ENCODE measurements around the gene AGBL4.
"Not testable (repeated sequence)": the region's sequence is repeated elsewhere in the genome, so short reads cannot be mapped to it uniquely, and the experiment has no call there.

AGBL4 gene

DNA sequence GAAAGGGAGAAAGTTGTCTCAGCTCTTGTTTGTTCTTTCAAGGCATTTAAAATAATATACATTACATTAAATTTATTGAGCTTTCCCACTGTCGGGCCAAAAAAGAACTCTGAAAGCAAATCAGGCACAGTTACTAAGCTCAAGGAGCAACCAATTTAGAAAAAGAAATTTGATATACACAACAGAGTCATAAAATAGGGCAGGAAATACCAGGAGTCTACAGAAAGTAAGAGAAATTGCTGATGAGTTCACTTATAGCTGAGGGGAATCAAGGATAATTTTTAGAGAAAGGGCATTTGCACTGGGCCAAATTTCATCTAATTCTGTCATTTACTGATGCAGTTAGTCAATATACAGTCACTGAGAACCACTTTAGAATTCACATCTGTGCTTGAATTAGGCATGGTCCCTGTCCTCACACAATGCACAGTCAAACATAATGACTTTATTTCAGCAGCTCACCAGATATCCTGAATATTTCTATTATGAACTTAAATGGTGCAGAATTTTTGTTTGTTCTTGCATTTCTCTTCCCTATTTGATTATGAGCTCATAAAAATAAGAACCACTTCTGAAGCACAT lies 997.4 kb downstream of the AGBL4 start:
- DNase-seq (ENCODE audit: low read depth) = no peak

DNA sequence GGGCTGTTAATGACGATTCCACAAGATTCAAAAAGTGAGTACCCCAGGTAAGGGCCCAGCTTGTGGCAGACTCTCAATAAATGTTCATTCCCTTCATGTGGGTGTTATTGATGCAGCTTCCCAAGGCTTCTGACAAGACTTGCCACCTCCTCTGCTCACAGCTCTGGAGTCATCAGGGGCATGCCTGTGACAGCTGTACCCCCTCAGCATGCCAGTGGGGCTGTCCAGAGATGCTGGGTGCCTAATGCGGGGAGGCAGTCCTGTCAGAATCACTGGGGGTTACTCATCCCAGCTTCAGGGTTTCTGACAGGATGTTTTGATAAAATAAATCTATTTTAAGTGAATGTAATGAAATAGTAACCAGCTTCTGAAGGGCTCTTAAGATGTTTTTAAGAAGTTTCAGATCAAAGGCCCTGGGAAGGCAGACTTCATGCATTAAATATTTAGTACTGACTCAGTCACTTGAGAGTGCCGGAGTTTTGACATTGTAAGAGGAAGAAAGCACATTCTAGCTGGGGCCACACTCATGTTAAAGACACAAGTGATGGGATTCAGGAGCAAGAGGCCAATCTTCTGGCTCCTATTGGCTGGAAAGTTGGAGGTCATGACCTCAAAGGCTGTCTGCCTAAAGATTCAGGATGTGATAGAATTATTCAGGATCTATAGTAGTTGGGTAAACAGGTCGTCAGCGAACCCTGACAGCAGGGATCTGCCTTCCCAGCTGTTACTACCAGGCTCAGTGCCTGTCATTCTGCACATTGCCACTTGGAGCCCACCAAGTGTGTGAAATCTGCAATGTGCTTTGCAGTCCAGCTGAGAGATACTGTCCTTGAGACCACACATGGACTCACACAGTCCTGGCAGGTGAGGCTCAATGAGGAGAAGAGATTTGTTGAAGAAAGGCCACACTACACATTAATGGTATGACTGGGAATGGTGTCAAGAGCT lies 1007.5 kb downstream of the AGBL4 start:
- DNase-seq (ENCODE audit: low read depth) = no peak

DNA sequence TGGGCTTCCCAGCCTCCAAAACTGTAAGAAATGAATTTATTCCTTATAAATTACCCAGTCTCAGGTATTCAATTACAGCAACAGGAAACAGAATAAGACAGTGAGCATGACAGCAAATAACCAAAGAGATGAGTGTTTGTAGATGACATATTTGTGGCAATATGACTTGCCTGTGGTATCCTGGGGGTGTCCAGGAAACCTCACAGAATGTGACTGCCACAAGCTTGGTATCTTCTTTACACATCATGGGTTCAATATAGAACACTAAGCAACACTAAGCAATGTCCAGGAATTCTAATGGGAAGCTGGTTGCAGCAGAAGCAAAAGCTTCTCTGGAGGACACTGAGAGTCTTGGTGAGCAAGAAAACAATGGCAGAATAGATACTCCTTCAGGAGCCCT lies 1010.7 kb downstream of the AGBL4 start:
- DNase-seq (ENCODE audit: low read depth) = no peak

DNA sequence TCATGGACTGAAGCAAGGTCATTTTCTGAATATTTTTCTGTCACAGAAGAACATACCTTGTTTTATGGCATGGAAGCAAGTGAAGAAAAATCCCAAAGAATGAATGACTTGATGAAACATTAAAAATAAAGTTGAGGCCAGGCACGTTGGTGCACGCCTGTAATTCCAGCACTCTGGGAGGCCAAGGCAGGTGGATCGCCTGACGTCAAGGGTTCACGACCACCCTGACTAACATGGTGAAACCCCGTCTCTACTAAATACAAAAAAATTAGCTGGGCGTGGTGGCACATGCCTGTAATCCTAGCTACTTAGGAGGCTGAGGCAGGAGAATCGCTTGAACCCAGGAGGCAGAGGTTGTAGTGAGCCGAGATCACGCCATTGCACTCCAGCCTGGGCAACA lies 1020.8 kb downstream of the AGBL4 start:
- not testable (repeated sequence) for DNase-seq (ENCODE audit: low read depth)

DNA sequence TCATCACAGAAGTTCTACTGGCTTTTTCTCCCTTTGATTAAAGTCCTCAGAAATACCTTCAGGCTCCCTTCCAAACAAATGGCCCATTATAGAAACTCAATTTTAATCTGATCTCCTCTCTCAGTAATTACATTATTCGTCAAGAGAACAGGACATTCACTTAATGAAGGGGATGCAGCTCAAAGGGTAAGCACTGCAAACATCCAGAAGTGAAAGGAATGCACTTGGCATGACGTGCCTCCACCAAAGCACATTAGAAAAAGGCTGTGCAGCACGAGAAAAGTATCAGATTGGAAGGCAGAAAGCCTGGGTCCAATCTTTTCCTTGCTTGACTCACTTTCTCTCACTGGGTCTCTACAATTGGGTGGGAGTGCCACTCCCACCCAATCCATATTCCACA lies 1024.4 kb downstream of the AGBL4 start:
- no peak for DNase-seq (ENCODE audit: low read depth)

DNA sequence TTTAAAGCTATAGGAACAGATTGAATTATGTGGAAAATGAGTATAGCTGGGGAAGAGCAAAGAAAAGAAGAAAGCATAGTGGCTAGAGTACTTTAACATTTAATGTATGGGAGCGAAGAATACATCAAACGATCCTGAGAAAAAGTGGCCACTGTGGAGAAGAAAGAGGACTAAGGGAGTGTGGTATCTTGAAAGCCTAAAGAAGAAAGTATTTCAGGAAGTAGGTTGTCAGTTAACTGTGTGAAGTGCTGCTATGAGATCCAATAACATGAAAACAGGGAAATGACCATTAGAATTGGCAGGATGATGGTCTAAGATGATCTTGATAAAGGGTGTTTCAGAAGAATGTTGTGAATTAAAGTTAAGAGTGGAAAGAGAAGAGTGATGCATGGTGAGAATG lies 1027.4 kb downstream of the AGBL4 start:
- DNase-seq (ENCODE audit: low read depth) = no peak

DNA sequence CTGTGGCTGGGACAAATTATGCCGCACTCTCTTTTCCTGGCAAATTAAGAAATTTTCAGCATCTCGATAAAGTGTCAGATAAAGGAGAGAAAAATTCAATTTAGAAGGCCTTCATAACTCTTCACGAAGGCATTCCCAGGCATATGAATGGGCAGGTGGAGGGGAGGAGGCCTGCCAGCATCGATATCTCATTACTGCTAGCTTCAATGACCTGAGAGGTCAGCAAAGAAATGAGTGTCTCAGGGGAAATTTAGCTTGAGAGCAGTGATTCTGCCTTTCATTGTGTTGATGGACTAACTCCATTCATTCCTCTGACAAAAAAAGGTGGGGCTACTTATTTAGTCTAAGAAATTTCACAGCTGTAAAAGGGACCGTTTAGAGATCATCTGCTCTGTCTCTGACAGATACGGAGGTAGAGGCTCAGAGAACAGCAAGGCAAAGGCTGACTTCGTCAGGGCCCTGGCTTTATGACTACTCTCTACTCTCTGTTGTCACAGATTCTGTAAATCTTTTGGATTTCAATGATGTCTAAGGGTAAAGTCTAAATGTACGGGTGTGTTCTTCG lies 1035.0 kb downstream of the AGBL4 start:
- no peak for DNase-seq (ENCODE audit: low read depth)

DNA sequence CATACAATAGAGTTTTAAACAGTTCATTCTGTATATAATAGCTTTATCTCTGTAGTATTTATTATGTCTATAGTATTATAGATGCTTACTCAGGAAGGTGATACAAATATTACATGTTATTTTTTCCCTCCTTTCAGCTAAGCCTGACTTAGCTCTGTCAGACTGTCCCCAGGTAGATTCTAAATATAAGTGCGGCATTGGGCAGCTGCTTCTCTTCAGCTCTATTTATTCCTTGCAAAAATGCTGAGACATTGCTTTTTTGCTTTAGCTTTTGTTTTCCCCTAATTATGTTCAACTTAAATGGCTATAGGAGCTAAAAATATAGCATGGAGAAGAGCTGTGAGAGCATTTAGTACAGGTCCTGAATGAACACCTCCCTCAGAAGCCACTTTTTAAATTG lies 1043.8 kb downstream of the AGBL4 start:
- DNase-seq (ENCODE audit: low read depth) = no peak

DNA sequence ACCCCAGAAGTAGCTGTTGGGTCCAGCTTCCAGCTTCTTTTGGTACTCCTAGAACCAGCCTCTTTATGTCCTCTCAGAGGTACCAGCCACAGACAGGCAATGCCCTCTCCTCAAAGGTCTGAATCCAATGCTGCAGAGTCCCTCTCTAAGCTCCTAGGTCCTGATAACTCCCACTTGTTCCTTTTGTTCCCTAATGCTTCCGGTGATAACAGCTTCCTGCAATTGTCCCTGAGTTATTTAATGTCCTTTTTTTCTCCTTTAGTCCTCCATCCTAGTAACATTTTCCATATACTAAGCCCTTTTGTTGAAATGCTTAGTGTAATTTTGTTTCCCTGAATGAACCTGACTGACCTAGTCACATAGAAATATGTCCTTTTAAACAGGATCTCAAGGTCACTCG lies 1045.3 kb downstream of the AGBL4 start:
- DNase-seq (ENCODE audit: low read depth) = no peak

DNA sequence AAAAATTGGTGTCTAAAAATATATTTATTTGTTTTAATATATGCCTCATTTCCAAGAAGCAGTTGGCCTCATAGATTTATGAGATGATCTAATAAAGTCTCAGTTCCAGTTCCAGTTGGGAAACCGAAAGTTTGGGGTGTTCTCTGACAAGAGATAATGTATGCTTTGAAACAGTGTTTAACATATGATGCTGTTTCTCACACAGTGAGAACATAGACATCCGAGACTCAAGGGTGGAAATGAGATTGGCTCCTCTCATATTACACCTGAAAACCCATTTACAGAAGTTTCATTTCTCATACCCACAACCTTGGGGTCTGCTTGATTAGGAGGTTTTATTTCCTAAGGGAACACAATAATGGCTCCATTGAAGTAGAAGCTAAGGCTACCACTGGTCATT lies 1046.5 kb downstream of the AGBL4 start:
- no peak for DNase-seq (ENCODE audit: low read depth)

DNA sequence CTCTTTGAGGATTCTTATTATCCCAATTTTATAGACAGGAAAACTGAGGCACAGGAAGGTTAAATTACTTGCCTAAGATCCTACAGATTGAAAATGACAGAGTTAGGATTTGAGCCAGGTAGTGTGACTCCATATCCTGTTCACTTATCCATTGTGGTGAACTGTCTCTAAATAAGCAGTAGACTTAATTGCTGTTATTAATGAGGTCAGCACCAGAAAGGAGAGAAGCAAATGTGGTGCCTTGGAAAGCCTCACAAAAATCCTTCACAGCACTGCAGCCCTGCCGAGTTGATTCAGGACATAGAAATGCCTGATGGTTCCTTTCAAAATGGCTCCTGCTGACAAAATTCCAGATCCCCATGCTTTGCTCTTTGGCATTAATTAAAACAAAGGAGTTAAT lies 1053.8 kb downstream of the AGBL4 start:
- no peak for DNase-seq (ENCODE audit: low read depth)

DNA sequence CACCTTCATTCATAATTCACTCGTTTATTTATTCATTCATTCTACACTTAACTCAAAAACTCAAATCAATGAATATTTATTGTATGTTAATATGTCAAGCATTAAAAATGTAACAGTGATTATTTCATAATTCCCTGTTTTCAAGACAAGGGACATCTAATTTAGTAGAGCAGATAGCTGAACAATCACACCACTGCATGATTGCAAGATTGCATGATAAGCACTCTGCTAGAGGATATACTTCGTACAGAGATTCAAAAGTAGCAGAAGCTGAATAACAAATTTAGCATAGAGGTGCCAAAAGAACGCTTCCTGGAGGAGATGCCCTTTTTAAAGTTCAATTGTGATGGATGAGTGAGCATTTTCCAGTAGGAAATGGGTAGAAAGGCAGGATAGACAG lies 1056.4 kb downstream of the AGBL4 start:
- DNase-seq (ENCODE audit: low read depth) = no peak

DNA sequence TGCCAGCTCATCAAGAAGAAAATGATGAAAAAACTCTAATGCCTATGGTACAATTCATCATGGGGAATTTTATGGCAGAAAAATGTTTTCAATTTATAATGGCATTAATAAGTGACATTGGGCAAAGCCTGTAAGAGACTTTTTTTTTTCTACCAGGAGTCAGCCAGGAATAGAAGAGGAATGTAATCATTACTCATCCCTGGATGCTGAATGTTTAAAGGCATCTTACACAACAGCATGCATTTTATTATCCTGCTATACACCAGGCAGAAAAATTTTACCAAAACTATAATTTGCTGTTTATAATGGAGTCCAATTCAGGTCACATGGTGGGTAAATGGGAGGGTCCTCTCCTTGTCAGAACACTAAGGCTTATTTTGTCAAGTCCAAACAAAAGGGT lies 1057.2 kb downstream of the AGBL4 start:
- DNase-seq (ENCODE audit: low read depth) = peak; percentile 36

DNA sequence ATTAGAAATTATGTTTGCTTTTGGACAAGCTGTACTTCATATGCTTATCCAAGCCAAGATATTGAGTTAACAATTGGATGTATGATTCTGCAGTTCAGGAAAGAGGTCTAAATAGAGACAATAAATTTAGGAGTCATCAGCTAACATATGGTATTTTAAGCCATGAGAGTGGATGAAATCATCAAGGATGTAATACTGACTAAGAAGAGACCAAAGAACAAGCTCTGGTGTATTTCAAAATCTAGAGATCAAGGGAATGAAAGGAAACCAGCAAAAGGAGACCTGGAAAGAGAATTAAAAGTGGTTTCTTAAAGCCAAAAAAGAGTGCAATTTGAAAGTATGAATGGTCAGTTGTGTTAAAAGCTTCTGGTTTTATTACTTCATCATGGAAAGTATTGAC lies 1063.4 kb downstream of the AGBL4 start:
- DNase-seq (ENCODE audit: low read depth) = no peak

DNA sequence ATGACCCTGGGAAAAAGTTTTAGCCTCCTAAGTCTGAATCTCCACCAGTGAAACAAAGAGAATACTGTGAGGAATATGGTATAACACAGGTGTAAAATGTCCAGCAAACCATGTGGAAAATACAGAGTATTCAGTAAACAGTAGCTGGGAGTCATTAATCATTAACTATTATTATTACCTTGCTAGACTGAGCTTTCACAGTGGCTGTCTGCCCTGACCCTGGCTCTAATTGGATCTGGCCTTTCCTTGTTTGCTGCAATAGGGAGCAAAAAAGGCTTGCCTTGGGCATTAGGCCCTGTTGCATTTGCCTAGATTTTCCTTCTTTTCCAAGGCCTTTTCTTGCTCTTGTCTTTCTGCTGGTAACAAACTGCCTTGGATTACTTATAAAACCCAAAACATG lies 1068.0 kb downstream of the AGBL4 start:
- no peak for DNase-seq (ENCODE audit: low read depth)

DNA sequence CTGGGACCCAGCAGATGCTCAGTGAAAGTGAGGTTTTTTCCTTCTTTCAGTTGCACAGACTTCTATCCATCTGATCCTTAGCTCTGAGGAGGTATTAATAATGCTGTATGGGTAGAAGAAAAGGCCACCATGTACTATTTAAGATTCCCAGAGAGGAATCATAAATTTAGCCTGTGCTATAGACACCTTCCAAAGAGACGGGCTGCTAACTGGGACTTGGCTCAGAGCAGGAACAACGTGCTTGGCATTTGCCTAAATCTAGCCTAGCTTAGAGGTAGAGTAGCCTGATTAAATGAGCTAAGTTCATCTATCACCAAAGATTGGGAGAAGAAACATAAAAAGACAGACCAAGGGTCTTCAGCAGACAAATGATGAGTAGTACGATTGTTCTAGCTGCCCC lies 1070.1 kb downstream of the AGBL4 start:
- DNase-seq (ENCODE audit: low read depth) = no peak

DNA sequence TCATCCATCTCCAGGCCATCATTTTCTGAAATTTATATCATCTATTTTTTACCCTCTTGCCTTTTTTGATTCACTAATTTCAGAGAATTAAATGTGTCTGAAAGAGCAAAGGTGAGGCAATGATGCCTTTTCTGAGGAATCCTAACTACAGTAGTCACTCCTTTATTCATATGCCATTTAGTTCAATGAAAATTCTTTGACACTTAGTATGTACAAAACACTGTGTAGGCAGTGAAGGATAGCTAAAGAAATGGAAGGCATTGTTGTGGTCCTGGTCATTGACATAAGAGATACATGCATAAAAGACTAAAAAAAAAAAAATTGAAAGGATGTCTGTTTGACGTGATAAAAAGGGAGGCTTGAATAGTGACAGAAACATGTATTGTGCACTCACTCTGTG lies 1075.2 kb downstream of the AGBL4 start:
- DNase-seq (ENCODE audit: low read depth) = no peak

DNA sequence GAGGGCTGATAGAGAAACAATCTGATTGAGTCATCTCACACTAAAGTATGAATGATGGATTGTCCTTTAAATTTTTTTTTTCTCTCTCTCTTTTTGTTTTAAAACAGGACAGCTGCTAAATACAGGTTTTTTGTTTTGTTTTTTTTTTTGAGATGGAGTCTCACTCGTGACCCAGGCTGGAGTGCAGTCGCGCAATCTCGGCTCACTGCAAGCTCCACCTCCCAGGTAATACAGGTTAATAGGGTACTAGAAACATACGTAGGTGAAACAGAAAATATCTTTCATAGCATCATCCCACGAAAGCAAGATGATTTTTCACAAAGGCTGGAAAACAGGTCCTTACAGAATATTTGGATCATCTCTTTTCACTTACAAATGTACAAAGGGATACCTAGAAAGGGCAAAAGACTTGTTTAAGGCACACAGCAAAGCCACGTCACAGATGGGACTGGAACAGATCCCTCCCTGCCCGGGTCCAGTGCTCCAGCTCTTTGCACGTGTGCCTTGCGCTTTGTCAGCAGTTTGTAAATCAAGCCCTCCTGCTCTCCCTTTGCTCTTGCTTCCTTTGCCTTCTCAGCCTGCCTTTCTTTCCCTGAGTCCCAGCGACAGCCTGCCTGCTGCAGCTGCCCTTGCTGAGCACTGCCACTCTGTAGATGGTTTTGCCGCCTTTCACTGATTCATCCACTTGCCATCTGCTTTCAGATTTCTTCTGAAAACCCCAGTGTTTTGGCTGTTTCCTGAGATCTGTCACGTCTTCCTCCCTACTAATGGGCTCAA lies 1075.8 kb downstream of the AGBL4 start:
- DNase-seq (ENCODE audit: low read depth) = no peak

DNA sequence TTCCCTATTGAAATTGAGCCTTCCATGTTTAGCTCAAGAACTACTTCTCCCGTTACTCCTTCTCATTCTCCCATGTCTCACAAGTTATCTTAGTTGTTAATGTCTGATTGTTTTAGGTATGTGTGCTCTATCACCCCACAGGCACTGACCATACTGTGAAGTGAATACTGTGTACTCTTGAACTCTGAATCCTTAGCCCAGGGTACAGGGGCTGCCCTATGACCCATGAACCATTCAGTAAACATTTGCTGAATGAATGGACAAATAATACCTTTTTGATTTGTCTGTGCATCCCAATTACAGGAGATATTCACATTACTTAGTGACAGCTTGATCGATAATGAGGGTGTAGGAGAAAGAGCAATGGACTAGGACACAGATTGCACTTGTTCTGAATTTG lies 1077.7 kb downstream of the AGBL4 start:
- no peak for DNase-seq (ENCODE audit: low read depth)

DNA sequence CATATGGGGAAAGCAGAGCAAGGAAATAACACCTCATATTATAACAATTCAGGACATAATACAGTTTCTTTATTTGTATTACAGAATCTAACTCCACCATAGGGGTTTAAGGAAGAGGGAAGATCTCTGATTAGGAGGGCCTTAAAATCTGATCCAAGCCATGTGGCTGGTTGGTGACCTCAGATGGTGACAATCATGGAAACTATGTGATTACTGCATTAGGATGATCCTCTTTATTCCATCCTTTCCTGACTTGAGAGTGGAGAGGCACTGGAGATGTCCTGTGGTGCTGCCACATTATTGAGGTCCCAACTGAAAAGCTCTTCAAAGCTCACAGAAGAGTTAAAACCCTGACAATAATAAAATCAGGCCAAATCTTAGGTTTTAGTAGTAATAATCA lies 1078.9 kb downstream of the AGBL4 start:
- DNase-seq (ENCODE audit: low read depth) = no peak

DNA sequence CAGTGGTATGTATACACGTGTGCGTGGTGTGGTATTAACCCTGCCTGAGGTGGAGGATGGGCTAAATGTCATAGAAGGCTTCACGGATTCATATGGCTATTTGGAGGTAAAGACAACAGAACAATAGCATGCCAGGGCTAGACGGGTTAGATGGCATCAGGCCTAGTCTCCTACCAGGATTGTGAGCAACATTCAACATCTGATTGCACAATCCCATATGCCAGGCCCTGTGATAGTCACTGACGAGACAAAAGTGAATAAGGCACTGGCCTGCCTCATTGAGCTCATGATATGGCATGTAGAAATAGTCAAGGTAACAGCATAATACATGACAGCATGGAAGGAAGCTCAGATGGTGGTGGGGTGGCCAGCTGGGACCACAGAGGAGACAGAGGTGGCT lies 1079.9 kb downstream of the AGBL4 start:
- peak; percentile 24 for DNase-seq (ENCODE audit: low read depth)

DNA sequence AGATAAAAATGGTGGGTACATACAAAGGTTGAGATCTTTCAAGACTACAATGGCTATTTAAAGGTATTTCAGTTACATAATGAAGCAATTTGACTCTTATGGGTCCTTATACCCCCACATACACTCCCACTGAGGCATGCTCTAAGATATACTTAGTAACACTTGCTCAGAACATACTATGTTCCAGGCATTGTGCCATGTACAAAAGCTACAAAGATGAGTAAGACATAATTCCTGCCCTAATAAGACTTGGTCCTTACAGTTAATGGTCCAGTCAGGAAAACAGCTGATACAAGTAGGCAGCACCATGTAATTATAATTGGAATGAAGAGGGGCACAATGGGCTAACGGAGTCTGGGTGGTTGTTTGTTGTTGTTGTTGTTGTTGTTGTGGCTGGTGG lies 1080.4 kb downstream of the AGBL4 start:
- DNase-seq (ENCODE audit: low read depth) = peak; percentile 39
